ENCODE data around the gene FSD2.

DNA sequence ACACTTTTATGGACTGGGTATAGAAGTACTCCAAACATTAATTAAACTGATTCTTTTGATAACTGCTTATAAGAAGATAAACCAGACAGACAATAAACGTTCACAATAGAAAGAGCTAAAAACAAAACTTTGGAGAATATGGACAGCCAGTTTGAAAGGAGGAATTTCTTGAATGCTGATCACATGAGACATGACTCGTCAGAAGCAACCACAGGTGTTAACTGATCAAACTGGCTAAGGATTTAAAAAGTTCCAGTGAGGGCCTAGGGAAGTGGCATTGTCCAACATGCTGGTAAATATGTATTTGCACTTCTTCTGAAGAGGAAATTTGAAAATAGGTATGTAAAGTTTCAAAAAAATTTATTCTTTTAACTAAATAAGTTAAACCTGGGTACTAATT lies 66.8 kb downstream of the FSD2 start:
- TF ChIP-seq GATA3 (IDR thresholded peaks at IDR 0.05; ENCODE audit: low read depth, low read length) (no peak), GATA2 (IDR thresholded peaks at IDR 0.05; ENCODE audit: low read depth, low read length) (no peak)

Data from SH-SY5Y (cell line).